ENCODE results near the gene ATP6V1B1.

DNA sequence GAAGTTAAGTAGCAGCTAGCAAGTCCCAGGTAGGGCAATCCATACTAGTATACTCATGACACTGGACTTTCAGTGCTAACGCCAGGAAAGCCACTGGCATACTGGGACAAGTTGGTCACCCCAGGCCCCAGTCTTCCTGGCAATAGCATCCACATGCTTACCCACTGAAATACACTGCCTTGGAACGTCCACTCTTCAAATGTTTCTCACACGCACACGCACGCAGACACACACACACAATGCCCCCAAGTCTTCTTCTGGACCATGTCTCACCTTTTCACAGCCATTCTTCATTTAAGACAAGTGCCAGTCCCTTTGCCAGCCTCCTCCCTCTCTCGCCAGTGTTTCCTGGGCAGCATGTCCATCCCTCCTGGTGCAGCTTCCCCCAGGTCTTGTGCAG lies 67.7 kb downstream of the ATP6V1B1 start:
- TF ChIP-seq, protein P1, sequence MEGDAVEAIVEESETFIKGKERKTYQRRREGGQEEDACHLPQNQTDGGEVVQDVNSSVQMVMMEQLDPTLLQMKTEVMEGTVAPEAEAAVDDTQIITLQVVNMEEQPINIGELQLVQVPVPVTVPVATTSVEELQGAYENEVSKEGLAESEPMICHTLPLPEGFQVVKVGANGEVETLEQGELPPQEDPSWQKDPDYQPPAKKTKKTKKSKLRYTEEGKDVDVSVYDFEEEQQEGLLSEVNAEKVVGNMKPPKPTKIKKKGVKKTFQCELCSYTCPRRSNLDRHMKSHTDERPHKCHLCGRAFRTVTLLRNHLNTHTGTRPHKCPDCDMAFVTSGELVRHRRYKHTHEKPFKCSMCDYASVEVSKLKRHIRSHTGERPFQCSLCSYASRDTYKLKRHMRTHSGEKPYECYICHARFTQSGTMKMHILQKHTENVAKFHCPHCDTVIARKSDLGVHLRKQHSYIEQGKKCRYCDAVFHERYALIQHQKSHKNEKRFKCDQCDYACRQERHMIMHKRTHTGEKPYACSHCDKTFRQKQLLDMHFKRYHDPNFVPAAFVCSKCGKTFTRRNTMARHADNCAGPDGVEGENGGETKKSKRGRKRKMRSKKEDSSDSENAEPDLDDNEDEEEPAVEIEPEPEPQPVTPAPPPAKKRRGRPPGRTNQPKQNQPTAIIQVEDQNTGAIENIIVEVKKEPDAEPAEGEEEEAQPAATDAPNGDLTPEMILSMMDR (conservative IDR thresholded peaks at IDR 0.05 in 1 of 2, IDR thresholded peaks at IDR 0.05 in 1 of 2; ENCODE audit: low read depth in 1 of 2, low read length in 2 of 2) = no peak
- TF ChIP-seq EZH2 (IDR thresholded peaks at IDR 0.05; ENCODE audit: low read length, missing control alignments) = no peak

Data from fibroblast of lung (primary cell).